ENCODE data around the gene C3orf18.
A peak's percentile ranks its signal among the peaks of the same experiment; 100 is the strongest.

The C3orf18 gene

DNA sequence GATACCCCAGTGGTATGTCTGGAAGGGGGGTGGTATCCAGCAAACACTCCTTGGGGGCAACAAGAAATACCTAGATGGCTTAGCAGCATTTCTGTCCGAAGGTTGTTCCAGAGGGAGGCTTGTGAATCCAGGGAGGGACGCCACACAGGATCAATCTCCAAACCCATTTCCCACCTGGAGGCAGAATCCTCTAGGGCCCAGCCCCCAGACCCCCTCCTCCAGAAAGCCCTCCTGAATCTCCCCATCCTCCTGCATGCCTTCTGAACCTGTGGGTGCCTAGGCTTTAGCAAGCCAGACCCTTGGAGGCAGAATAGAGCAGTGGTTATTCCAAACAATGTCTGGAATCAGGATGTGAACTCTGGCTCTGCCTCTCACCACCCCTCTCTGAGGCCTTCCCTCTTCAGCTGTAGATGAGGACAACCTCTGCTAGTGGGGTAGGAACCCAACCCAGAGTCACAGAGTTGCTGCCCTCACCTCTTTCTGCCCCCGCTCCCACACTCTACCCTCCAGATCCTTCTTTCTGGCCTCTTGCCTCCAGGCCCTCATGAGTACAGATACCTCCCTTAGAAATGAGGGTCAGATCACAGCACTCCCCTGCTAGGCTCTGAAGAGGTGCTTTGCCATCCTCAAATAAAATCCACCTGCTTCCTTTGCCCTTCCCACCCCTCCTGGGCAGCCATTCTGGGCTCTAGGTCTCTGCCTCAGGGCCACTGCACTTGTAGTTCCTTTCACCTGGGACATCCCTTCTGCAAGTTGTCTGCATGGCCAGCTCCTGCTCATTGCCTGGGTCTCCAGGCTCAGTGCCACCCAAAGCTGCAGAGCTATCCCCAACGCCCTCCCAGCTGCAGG, 35.9 kb upstream of the C3orf18 start:
- DNase-seq (ENCODE audit: low read depth in 2 of 2) = no peak

DNA sequence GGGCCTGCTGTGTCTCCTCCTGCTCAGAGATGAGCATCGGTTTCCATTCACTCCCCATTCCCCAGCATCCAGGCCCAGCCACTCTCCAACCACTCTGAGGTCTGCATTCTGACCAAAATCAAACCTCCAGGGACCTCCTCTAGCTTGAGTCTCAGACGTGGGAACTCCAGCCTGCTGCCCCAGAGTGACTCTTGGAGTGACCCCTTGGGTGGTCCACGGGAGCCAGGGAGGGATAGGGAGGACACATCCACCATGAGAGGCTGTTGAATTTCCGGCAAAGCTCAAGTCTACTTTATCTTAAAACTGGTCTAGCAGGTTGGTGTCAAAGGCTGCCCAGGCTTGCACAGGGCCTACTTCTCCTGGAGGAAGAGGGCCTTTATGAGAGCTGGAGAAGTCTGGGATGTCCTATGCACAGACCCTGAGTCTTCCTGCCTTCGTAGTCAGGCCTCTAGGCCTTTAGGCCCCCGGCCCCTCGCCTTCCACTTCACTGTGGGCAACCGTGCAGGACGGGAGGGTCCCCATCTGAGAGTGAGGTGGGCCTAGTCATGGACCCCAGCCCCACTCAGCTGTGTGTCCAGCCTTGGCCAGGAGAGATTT, 35.1 kb upstream of the C3orf18 start:
- DNase-seq (ENCODE audit: low read depth in 2 of 2) = no peak

DNA sequence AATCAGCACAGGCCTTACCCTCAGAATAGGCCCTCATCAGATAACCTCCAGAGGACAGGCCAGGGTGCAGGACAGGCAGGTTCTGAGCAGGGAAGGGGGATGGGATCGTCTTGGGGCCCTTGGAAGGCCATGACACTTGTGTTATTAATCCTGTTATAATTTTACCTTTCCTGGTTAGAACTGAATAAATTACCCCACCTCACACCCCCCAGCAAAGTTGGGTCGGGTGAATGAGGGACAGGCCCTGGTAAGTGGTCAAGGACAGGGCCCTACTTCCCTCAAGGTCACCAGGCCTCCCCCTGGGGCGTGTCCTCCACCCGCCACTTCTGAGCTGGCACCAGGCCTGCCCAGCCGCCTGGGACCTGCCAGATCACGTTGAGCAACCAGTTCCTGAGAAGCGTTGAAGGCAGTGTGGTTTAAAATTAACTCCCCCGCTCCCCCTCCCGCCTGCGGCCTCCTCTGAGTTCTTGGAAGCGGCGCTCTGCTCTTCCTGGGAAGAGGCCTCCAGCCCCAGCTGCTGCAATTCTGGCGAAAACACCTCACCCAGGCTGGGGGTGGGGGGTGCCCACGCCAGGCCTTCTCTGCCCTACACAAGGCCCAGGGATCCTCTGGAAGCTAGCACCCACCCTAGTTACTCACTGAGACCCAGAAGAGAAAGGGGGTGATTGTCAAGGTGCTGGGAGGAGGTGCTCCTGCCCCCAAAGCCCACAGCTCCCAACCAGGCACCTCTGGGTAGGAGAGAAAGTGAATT, 33.5 kb upstream of the C3orf18 start:
- DNase-seq (ENCODE audit: low read depth in 2 of 2) = peak; percentile 95 to 97

DNA sequence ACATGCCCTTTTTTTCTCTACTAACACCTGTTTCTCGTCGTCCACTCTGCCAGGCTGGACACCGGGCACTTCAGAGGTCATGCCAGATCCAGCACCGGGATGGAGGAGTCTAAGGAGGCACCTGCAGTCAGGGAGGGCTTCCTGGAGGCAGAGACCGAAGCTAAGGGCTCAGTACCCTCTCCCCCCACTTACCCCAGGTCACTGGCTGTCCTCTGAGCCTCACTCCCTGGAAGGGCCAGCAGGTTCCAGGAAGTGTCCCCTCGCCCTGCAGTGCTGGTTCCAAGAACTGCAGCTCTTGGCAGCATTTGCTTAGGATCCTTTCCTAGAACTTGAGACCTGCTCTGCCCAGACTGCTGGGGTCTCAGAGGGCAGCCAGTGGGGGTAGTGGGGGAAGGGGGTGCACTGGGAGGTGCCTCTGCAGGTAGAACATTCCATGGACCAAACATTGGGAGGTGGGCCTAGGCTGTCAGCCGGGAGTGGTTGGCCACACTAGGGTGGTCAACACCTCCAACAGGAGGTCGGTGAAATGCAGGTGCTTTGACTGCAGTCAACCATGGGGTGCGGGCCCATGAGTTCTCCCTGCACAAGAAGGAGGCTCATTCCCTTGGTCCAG, 32.7 kb upstream of the C3orf18 start:
- no peak for DNase-seq (ENCODE audit: low read depth in 2 of 2)

DNA sequence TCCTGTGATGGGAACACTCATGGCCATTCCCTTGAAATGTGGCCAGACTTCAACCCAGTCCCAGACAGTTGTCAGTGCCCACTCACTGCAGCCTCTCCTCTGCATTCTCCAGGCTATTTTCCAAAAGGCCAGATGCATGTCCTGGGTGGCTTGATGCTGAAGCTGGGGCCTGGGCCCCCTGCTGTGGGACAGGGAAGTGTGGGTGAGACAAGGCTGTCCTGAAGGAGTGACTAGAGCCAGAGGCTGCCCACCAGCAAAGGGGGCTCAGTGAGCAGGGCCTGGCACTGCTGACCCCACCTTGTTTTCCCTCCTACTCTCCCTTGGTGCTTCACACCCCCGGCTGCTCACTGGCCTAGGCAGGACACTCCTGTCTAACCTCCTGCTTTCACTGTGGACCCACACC, 32.2 kb upstream of the C3orf18 start:
- DNase-seq (ENCODE audit: low read depth in 2 of 2) = no peak

DNA sequence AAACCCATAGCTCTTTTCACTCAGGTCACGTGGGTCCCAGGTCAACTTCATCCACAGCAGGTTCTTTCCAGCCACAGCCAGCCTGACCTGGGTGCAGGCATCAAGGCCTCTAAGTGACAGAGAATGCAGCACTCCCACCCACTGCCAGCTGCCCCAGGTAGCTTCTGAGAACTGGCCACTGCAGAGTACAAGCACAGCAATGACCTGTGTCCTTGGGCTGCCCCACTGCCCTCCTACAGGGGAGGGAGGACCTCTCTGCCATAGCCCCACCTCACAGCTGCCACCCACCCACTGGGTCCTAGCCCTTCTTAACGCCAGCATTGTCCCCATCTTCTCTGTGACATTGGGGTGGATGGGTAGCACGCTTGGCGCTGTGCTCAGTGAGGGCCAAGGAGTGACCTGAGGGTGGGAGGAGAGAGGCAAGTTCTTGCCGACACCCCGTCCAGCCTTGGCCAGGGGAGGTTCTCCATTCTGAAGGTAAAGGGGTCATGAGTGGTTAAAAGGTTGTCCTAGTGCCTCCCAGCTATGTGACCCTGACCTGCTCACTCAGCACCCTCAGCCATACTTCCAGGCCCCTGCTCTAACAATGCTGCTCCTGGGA, 31.7 kb upstream of the C3orf18 start:
- no peak for DNase-seq (ENCODE audit: low read depth in 2 of 2)

DNA sequence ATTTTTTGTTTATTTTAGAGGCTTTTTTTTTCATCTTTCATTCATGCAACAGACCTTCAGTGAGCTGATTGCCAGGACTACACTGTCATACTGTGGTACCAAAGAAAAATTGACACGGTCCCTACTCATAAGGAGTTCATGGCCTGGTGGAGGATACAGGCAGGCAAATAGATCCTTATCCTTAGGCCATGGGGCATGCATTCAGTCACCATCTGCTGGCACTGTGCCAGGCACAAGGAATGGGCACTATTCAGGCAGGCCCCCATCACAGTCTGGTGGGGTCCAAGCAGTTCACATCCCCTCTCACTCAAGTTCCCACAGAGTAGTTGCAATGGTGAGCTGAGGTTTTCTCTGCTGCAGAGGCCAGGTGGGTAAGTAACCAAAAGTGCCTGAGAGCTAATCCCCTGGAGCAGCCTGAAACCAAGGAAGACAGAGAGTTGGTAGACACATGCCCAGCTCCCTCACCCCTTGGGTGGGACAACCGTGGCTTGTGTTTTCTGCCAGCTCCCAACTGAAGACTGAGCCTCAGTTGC, 26.8 kb upstream of the C3orf18 start:
- DNase-seq (ENCODE audit: low read depth in 2 of 2) = no peak

DNA sequence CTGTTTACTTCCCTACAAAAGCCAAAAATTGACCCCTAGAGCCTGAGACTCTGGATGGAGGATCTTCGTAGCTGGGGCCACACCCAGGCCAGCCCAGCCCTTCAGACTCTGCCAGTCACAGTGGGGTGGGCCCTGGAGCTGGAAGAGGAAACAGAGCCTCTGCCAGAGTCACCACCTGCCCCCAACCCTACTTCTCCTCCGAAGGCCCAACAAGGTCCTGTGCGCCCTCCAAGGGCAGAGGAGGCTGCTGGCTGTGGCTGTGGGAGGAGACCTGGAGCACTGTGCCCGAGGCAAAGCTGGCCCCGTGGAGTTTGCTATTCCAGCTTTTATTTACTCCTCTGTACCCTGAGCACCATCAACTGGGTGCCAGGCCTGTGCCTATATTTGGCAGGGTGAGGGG, 25.0 kb upstream of the C3orf18 start:
- no peak for DNase-seq (ENCODE audit: low read depth in 2 of 2)

DNA sequence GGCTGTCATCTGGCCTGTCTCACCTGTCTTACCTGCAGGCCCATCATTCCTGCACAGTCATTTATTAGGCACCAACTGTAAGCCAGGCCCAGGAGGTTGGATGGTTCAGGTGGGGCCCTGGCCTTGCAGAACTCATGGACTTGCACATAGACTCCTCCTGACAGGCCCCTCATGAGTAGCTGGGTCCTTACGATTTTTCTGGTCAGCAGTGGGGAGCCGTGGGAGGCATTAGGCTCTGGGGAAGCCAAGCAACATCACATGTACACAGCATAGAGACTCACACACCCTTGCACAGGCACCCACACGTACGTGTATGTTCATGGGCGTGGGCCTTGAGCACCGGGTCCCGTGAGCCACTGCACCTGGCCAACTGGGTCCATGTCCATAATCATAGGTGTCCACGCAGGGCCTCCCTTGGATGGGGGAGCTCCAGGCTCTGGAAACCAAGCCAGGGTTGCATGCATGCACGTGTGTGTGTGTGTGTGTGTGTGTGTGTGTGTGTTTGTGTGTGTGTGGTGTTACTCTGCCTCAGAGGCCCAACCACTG, 23.7 kb upstream of the C3orf18 start:
- no peak for DNase-seq (ENCODE audit: low read depth in 2 of 2)

DNA sequence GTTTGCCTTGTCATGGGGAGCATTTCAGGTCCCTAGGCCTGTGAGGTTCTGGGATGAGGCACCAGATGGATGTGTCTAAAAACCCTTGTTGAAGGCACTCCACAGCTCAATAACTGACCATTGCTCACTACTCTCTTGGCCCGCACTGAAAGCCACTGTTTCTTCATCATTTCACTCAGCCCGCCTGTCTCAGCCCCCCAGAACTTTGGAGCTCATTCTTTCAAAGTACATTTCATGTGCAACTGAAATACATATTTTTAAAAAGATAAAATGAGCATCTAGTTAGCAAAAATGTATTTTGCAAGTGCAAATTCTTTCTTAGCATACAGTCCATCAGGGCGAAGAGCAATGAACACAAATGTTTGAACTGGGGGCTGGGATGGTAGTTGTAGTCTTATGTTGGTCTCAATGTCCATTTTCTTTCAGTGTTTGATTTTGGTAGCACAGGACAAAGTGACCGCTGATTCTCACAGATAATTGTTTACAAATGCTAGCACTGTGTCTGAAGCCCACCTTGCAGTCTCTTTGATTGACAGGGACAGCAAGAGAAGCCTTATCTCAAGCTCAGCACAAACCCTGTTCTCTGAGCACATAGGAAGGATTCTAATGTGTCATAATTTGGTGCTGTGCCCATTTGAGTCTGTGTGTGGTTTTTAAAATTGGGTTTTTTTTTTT, 21.3 kb upstream of the C3orf18 start:
- no peak for DNase-seq (ENCODE audit: low read depth in 2 of 2)

DNA sequence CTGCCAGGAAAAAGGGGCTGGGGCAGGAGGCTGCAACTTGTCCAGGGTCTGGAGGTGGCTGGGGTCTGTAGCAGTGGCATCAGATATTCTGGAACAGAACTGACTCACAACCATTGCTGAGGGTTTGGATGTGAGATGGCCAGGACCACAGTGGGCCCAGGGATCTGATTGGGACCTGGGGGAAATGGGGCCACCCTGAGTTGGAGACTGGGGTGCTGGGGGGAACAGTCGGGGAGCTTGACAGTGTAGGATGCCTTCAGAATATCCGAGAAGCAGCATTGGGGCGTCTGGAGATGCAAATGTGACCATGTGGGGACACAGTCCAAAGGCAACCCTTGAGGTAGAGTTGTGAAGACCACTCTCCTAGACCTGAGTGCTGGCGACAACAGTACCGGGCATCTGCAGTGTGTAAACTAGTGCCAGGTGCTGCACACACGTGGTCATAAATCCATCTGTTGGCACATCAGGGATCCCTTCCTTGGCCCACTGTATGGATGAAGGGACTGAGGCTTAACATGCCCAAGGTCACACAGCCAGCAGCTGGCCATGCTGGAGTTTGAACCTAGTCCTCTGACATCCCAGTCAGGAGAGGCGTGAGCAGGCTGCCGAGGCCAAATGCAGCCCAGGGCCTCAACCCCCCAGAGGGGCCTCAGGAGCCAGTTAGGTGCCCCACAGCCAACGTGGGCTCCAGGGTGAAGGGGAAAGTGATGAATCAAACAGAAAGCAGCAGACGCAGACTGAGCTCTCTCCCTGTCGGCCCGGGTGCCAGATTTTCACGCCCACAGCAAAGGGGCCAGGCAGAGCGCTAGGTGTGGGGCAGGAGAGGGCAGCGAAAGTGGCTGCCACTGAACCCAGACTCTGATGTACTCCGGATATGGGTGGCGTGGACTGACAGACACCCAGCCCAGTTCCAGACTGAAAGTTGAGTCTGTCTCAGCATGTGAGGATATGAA, 20.5 kb upstream of the C3orf18 start:
- peak; percentile 87 to 90 for DNase-seq (ENCODE audit: low read depth in 2 of 2)

DNA sequence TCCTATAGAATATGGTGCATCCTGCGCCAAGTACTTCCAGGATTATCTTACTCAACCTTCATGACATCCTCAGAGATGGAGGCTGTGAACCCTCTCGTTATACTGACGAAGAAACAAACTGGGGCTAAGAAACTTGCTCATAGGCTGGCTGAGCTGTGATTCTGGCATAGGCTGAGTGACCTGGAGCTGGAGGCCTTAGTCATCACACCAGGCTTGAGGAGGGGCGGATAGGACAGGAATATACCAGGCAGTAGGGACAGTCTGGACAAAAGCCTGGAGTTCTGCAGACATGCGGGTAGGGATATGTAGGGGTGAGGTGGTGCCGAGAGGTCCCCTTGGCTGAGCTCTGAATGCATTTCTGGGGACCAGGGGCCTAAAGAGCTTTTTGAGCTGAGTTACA, 19.8 kb upstream of the C3orf18 start:
- DNase-seq (ENCODE audit: low read depth in 2 of 2) = no peak

DNA sequence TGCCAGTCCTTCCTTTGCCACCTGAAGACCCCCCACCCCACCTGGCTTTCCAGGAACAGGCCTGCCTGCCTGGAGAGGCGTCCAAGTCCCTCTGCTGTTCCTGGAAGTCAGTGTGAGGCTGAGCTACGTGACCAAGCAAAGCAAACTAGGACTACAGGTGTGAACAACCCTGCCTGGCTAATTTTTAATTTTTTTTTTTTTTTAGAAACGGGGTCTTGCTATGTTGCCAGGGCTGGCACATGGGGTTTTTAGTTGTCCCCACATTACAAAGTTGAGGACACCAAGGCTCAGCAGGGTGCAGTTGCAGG, 19.2 kb upstream of the C3orf18 start:
- no peak for DNase-seq (ENCODE audit: low read depth in 2 of 2)

DNA sequence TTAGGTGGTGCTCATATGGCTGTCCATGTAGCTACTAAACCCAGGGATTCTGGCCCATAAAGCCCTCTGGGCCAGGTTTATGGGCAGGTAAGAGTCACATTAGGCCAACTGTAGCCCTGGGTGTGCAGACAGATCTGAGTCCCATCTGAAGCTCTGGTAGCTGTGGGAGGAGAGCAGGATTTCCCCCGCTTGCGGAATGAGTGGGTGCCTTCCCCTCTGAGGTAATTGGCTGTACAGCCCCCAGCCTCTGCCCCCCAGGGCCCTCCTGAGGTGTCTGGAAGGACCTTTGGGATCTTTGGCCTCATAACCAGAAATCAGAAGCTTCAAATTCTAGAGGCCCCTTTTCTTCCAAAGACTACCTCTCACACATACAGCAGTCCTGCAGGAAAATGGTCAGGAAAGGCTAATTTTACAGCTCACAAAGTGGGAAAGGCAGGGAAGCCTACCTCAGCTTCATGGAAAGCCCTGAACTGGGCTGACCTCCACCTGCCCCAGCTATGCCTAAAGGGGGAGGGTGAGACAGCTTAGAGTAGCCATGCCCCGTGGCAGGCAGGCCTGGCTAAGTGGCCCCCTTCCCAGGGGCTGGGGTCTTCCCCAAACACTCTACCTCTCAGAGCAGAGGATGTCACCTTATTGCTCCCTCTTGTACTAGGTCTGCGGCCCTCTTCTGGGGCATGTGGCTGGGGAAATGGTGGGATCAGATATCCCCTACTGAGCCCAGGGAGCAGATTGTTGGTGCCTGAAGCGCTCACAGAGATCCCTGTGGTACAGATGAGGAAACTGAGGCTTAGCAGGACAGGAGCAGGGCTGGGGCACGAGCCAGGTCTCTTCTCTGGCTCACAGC, 18.6 kb upstream of the C3orf18 start:
- DNase-seq (ENCODE audit: low read depth in 2 of 2) = no peak

DNA sequence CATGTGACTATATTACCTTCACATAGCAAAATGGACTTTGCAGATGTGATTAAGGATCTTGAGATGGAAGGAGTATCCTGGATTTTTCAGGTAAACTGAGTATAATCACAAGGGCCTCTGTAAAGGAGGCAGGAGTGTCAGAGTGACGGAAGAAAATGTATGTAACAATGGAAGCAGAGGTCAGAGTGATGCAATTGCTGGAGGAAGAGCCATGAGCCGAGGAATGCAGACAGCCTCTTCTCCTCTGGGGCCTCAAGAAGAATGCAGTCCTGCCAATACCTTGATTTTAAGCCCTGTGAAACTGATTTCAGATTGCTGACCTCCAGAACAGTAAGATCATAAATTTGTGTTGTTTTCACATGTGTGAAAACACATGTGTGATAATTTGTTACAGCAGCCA, 16.8 kb upstream of the C3orf18 start:
- DNase-seq (ENCODE audit: low read depth in 2 of 2) = no peak

DNA sequence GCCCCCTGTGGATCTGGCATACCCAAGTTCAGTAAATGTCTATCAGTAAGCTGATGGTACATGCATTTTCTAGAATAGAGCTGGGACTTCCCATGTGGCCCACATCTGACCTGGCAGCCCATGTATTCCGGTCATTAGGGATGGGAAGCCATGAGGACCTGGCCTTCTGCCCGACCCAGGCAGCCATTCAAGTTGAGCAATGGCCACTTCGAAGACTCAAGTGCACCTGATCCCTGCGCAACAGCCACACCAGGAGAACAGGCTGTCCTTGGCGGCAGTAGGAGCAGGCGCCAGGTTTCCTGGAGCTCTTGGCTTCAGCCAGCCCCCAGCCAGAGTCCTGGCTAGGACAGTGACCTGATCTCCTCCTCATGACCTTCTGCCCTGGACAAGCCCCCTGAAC, 16.4 kb upstream of the C3orf18 start:
- no peak for DNase-seq (ENCODE audit: low read depth in 2 of 2)

DNA sequence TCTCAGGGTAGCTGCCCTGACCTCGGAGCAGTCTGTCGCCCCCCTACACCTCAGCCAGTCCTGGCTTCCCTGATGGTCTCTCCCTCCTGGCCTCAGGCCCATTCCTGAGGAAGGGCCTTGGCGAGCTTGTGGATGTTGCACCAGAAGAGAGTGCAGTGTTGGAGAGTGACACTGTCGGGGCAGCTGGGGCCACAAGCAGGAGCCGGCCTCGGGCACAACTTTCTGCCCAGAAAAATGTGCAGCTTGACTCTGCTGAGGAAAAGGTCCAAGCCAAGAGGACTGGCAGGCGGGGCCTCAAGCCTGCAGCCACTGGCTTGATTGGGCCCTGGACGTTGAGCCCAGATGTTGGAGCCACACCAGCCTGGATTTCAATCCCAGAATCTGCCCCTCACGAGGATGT, 14.5 kb upstream of the C3orf18 start:
- DNase-seq (ENCODE audit: low read depth in 2 of 2) = no peak

DNA sequence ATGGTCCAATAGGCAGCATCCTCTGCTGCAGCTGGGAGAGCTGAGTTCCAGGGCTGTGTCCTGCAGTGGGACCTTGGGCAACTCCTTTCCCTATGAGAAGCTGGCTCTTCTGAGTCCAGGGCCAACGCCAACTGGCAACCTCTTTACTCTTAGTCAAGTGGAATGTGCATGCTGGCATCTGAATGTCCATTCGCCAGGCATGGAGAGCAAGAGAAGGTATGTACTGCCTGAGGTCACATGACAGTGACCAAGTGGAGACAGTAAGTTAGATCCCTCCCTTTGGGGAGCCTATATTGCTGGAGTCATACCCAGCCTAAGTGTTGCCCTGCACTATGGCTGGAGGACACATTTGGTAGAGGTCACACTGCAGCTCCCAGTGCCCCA, 13.9 kb upstream of the C3orf18 start:
- no peak for DNase-seq (ENCODE audit: low read depth in 2 of 2)

Measured in stimulated activated CD4-positive, alpha-beta T cell treated with anti-CD3 and anti-CD28 coated beads, Interleukin-15, amount 100 ng/mL, for 48 hours (primary cell).